BE2C (cell line): ENCODE measurements around the gene DENND4C.

ENCODE experiments used
- DNase-seq: peaks from one replicate; pipeline ENCODE4 v3.0.0-alpha.2; 2020
- H3K27me3 ChIP-seq: fragments of 250-450 bp; sonication (Bioruptor Pico); 2 replicates; pipeline ENCODE4 v1.5.1; 2020; ENCODE audit warnings: mild to moderate bottlenecking
- H3K36me3 ChIP-seq: fragments of 250-450 bp; sonication (Bioruptor Pico); 2 replicates; pipeline ENCODE4 v1.5.1; 2020; ENCODE audit warnings: mild to moderate bottlenecking
- H3K4me1 ChIP-seq: fragments of 250-450 bp; sonication (Bioruptor Pico); 2 replicates; pipeline ENCODE4 v1.5.1; 2020
- H3K4me3 ChIP-seq: 2 replicates; pipeline ENCODE4 v1.5.1; 2011; ENCODE audit warnings: low read depth, low read length
- H3K9me3 ChIP-seq: fragments of 250-450 bp; sonication (Bioruptor Pico); 2 replicates; pipeline ENCODE4 v1.5.1; 2020
- TF ChIP-seq, protein P1 (sequence below): IDR thresholded peaks from 2 replicates; pipeline ENCODE4 v1.5.1; 2012; ENCODE audit warnings: mild to moderate bottlenecking, low read depth, low read length

The DENND4C gene

DNA sequence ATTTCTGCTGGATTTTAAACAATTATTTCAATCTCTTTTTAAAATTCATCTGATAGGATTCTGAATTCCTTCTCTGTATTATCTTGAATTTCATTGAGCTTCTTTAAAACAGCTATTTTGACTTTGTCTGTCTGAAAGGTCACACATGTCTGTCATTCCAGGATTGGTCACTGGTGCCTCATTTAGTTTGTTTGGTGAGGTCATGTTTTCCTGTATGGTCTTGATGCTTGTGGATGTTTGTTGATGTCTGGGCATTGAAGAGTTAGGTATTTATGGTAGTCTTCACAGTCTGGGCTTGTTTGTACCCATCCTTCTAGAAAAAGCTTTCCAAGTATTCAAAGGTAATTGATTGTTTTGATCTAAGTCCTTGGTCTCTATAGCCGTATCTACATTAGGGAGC, 39.1 kb downstream of the DENND4C start:
- H3K36me3 ChIP-seq, result no peaks in the 10 kb centered on the region
- TF ChIP-seq, protein P1, sequence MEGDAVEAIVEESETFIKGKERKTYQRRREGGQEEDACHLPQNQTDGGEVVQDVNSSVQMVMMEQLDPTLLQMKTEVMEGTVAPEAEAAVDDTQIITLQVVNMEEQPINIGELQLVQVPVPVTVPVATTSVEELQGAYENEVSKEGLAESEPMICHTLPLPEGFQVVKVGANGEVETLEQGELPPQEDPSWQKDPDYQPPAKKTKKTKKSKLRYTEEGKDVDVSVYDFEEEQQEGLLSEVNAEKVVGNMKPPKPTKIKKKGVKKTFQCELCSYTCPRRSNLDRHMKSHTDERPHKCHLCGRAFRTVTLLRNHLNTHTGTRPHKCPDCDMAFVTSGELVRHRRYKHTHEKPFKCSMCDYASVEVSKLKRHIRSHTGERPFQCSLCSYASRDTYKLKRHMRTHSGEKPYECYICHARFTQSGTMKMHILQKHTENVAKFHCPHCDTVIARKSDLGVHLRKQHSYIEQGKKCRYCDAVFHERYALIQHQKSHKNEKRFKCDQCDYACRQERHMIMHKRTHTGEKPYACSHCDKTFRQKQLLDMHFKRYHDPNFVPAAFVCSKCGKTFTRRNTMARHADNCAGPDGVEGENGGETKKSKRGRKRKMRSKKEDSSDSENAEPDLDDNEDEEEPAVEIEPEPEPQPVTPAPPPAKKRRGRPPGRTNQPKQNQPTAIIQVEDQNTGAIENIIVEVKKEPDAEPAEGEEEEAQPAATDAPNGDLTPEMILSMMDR, result no peak
- no peaks in the 10 kb centered on the region for H3K4me1 ChIP-seq

DNA sequence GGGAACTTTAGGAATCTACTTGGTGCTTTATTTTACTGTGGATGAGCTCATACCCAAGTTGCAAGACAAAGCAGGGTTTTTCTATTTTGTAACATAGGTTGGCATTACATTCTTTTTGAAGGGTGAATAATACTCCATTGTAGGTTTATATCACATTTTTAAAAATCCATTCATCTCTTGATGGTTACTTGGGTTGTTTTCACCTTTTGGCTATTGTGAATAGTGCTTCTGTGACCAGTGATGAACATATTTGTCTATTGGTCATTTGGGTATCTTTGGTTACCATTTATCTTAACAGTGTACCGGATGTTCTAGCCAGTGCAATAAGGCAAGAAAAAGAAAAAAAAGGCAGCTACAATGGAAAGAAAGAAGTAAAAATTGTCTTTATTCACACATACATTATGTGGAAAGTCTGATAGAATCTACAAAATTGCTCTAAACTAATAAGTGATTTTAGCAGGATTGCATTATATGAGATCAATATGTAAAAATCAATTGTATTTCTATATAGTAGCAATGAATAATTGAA, 40.0 kb downstream of the DENND4C start:
- Histone ChIP-seq H3K4me1 (no peaks in the 10 kb centered on the region), H3K27me3 (no peaks in the 10 kb centered on the region), H3K36me3 (no peaks in the 10 kb centered on the region), H3K9me3 (no peaks in the 10 kb centered on the region), H3K4me3 (no peak overlapping the region)
- TF ChIP-seq, protein P1, result no peak
- no peak for DNase-seq

More for the DNA sequence above, 39.1 kb downstream of the DENND4C start:
- Histone ChIP-seq H3K4me3 (no peak overlapping the region), H3K9me3 (no peaks in the 10 kb centered on the region), H3K27me3 (no peaks in the 10 kb centered on the region)
- DNase-seq, result no peak

DNA sequence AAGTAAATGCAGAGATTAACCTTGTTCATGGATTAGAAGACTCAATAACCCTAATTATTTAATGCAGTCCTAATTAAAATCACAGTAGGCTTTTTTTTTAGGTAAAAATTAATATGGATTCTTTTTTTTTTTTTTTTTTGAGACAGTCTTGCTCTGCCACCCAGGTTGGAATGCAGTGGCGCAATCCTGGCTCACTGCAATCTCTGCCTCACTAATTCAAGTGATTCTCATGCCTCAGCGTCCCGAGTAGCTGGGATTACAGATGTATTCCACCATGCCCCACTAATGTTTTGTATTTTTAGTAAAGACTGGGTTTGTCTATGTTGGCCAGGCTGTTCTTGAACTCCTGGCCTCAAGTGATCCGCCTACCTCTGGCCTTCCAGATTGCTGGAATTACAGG, 40.6 kb downstream of the DENND4C start:
- H3K36me3 ChIP-seq, result no peaks in the 10 kb centered on the region
- no peaks in the 10 kb centered on the region for H3K27me3 ChIP-seq
- H3K9me3 ChIP-seq, result no peaks in the 10 kb centered on the region
- H3K4me3 ChIP-seq, result no peak overlapping the region
- no peaks in the 10 kb centered on the region for H3K4me1 ChIP-seq
- no peak for DNase-seq
- TF ChIP-seq, protein P1, result no peak

DNA sequence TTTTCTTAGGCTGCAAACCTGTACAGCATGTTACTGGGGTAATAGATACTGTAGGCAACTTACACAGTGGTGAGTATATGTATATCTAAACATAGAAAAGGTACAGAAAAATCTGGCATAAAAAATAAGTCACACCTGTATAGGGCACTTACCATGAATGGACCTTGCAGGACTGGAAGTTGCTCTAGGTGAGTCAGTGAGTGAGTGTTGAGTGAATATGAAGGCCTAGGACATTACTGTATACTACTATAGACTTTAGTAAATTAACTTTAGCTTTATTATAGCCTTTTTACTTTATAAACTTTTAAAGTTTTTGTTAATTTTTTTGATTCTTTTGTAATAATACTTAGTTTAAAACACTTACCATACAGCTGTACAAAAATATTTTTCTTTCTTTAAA, 51.3 kb downstream of the DENND4C start:
- DNase-seq, result no peak
- Histone ChIP-seq H3K4me3 (no peak overlapping the region), H3K9me3 (no peaks in the 10 kb centered on the region), H3K36me3 (no peaks in the 10 kb centered on the region; the same call in 1 of the 2 replicates), H3K27me3 (no peaks in the 10 kb centered on the region), H3K4me1 (no peaks in the 10 kb centered on the region)
- TF ChIP-seq, protein P1, result no peak

DNA sequence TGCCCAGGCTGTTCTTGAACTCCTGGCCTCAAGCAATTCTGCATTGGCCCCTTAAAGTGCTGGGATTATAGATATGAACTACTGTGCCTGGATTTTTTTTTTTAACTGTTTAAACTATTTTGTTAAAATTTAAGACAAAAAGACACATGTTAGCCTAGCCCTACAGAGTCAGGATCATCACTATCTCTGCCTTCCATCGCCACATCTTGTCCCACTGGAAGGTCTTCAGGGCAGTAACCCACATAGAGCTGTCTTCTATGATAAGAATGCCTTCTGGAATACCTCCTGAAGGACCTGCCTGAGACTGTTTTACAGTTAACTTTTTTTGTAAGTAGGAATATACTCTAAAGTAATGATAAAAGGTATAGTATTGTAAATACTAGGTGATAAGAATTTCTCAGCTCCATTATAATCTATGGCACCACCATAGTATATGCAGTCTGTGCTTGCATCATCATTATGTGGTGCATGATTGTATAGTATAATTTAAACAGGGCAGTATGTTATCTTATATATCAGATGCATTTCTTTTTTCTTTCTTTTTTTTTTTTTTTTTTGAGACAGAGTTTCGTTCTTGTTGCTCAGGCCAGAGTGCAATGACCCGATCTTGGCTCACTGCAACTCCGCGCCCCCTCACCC, 52.7 kb downstream of the DENND4C start:
- H3K27me3 ChIP-seq, result no peaks in the 10 kb centered on the region
- no peak for DNase-seq
- no peak overlapping the region for H3K4me3 ChIP-seq
- no peaks in the 10 kb centered on the region; the same call in 1 of the 2 replicates for H3K36me3 ChIP-seq
- TF ChIP-seq, protein P1, result no peak
- no peaks in the 10 kb centered on the region for H3K9me3 ChIP-seq
- no peaks in the 10 kb centered on the region for H3K4me1 ChIP-seq

DNA sequence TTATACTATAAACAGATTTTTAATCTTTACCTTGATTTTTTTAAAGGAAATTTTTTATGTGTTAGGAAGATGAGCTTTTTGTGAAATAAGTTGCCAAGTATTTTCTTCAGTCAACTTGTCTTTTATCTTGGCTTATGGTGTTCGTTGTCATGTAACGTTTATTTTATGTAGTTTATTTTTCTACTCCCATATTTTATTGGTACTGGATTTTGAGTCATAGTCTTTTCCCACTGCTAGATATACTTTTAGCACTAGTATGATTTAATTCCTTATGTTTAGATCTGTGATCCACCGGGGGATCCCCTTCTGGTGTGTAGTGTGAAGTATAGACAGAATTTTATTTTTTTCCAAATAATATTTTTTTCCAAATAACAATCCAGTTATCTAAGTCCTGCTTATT, 54.2 kb downstream of the DENND4C start:
- Histone ChIP-seq H3K4me1 (no peaks in the 10 kb centered on the region), H3K27me3 (no peaks in the 10 kb centered on the region), H3K36me3 (no peaks in the 10 kb centered on the region; the same call in 1 of the 2 replicates), H3K9me3 (no peaks in the 10 kb centered on the region), H3K4me3 (no peak overlapping the region)
- no peak for DNase-seq
- TF ChIP-seq, protein P1, result no peak
